GM12892 (cell line): ENCODE data around the gene TMEM11.

Experiments used
- POLR2A ChIP-seq: IDR thresholded peaks from 2 replicates; pipeline ENCODE4 v1.6.1; 2011; ENCODE audit warnings: low read depth, low read length, control low read depth
- POLR2AphosphoS5 ChIP-seq: IDR thresholded peaks from 2 replicates; pipeline ENCODE4 v1.6.1; 2011; ENCODE audit warnings: low read depth, low read length, control low read depth
- TAF1 ChIP-seq: IDR thresholded peaks from 2 replicates; pipeline ENCODE4 v1.6.1; 2011; ENCODE audit warnings: low read depth, mild to moderate bottlenecking, control low read depth, low read length, borderline replicate concordance

GRCh38 chr17:21251337-21252010 lies 37.5 kb upstream of the TMEM11 start:
- TF ChIP-seq POLR2AphosphoS5 (no peak), POLR2A (no peak), TAF1 (no peak)
